GM18870 (cell line): Measurements from ENCODE around the gene RCOR2.

Source experiments
- ATAC-seq: cut with Tn5 transposase; IDR thresholded peaks from one replicate; pipeline ENCODE4 v1.9.1; 2021; ENCODE audit warnings: moderate library complexity; ENCODE audit not compliant: unreplicated experiment

The RCOR2 gene

DNA sequence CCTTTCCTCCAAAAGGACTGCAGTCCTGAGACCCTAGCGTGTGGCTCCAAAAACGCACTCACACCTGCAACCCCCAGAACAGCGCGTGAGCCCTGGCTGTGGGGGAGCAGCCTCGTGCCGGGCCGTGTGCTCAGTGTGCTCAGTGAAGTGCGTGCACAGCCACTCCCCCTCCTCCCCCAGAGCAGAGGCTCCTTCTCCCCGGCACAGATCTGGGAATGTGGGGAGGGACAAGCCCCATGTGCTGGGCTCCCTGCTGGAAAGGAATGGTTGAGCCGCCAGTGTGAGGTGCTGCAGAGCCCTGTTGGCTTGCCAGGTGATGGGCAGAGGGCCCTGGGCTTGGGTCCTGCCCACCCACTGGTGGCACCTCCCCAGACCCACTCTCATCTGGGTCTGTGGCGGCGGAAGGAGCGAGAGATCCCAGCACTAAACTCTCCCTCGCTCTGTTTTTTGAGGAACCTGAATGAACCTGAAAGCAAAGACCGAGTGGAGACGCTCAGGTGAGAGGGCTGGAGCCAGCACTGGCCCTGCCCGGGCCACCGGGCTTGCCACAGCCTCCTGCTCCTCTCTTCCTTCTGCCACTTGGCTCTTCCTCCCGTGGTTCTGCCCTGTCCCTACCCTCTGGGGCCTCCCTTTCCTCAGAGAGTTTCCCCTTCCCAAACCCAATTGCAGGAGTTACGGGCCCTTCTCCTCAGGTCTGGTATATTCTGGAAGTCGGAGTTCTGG, 9.0 kb downstream of the RCOR2 start:
- no peak for ATAC-seq

DNA sequence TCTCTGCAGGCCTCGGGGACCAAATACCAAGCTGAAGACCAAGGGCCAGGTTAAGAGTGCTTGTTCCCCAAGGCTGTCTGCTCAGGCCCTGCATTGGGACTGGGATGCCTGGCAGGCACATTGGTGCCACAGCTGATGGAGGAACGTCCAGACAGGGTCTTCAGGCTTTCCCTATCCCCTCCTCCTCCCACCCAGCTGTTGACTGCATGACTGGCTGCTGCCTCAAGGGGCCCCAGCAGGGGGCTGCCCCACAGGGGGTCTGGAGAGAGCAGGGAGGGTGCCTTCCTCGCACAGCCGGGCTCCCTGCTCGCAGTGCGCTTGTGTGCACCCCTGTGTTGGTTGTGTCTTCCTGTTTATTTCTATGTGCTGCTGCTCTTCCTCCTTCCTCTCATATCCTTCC, 9.9 kb downstream of the RCOR2 start:
- no peak for ATAC-seq

DNA sequence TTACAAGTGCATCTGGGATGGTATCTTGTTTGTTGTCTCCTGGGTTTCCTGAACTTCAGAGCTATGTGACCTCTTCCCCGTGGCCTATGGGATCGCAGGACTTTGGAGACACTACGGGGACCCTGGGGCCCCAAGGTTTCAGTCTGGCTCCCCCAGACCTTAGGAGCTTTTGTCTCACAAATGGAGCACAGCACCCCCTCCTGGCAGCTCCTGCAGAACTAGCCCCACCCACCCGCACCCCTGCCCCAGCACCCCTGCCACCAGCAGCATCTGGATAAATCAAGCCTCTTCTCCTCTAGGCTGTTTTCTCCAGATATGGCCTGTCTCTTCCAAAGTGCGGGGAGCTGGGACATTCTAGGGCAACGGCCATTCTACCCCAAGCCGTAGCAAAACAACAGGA, 10.4 kb downstream of the RCOR2 start:
- ATAC-seq, result no peak

DNA sequence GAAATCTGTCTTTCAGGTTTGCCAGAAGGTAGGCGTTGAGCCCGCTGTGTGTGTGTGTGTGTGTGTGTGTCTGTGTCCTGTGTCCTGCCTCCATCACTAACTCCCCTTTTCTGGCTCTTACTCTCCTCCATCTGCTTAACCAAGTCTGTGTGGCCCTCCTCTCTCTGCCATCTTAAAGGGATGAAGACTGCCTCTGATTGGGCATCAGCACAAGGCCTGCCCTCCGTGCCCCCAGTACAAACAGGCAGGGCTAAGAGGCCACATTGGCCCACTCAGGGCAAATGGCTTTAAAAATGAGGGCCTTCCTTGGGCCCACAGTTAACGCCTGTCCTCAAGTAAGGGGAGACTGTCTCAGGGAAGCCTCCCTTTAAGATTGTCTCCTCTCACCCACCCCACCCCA, 10.9 kb downstream of the RCOR2 start:
- no peak for ATAC-seq

DNA sequence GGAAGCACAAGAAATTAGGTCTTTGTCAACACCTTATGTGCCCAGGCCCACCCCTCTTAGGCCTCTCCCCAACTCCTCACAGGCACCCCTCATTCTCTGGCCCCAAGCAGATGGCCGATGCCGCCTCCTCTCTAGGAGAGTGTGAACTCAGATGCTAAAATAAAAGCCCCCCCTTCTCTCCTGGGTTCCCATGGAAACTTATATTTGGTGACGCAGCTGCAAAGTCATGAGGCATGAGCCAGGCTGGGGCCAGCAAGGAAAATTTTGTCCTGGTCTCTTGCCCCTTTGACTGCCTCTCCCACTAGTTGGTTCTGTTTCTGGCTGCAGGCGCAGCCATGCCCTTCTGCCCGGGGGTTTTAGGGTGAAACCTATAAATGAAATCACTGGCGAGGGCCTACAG, 11.8 kb downstream of the RCOR2 start:
- ATAC-seq, result no peak

DNA sequence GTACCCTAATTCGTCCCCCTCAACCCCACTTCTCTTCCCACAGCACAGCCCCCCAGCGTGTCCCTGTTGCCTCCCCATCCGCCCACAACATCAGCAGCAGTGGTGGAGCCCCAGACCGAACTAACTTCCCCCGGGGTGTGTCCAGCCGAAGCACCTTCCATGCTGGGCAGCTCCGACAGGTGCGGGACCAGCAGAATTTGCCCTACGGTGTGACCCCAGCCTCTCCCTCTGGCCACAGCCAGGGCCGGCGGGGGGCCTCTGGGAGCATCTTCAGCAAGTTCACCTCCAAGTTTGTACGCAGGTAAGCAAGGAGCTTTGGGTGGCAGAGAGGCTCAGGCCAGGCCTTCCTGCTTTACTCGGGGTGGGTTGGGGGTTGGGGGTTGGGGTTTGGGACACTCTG, 12.2 kb downstream of the RCOR2 start:
- ATAC-seq, result no peak

DNA sequence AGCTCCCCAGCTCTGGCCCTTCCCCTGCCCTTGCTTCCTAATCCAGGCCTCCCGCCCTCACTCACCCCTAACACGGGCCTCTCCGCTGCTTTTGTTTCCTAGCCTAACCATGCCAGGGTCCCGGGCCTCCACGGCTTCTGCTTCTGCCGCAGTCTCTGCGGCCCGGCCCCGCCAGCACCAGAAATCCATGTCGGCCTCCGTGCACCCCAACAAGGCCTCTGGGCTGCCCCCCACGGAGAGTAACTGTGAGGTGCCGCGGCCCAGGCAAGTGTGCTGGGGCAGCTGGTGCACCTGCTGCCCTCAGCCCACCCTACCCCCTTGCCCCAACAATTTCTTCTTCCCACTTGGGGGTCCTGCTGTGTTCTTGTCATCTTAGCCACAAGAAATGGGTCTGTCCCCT, 13.1 kb downstream of the RCOR2 start:
- ATAC-seq, result no peak

DNA sequence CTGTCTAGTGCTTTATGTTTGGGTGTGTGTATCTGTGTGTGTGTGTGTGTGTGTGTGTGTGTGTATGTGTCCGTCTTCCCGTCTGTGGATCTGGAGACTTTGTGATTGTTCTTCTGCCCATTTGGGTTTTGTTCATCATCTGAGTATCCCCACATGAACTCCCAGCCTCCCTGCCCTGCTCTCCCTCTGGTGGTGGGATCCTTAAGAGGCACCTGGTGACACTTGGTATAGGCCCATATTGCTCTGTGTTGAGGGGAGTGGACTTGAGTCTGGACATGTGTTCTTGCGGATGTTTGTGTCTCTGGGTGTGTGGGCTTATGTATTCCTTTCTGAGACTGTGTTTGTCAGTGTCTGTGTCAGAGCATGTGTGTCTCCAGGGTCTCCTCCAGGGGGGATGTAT, 15.3 kb downstream of the RCOR2 start:
- no peak for ATAC-seq

DNA sequence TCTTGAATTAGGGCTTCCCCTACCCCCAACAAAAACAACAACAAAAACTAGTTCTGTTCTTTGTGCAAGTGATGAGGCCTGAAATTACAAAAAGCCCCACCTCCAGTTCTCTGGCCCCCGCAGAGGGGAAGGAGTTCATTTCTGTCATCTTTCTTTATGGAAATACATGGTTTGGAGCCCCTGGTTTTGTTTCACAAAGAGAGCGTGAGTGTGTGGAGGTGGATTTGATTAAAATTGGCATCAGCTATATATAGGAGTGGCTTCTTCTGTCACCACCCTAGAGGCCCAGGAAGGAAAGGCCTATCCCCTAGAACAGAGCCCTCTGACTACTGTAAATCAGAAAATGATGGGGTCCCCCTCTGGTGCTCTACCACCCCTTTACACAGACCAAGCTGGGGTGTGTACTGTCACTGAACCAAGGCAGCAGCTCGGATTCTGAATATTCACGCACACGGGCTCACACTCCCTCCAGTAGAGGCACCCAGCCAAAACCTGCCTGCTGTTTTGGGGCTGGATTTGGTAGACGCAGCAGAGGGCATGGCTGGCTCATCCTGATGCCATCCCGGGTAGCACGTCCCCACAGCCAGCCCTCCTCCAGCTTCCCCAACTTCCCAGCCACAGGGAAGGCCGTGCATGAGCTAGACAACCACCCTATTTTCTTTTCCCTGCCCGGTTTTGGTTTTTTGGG, 19.4 kb downstream of the RCOR2 start:
- no peak for ATAC-seq

DNA sequence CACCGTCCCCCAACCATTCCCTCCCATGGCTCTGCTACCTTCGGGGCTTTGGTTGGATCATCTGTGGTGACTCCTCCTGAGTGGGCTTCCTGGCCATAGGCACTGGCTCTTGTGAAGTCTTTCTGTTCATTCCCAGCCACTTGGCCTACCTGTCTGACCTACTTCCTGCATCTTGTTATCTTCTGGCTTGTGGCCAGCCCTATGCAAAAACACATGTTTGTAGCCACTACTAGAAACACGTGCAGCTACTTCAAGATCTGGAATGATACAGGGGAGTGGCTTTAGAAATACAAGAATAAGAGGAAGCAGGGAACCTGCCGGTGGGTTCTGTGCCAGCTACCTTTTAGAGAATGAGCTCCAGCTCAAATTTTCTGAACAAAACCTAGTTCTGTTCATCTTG, 20.9 kb downstream of the RCOR2 start:
- no peak for ATAC-seq

DNA sequence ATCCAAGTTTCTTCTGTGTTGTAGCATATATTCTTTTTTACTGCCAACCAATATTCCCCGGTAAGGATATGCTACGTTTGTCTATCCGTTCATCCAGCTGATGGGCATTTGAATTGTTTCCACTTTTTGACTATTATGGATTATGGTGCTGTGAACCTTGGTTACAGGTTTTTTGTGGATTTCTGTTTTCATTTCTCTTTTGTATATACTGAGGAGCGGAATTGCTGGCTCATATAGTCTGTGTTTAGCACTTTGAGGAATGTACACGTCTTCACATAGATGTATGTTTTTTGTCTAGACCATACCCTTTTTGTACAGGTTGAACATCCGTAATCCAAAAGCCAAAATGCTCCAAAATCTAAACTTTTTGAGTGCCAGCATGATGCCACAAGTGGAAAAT, 23.6 kb downstream of the RCOR2 start:
- ATAC-seq, result no peak

DNA sequence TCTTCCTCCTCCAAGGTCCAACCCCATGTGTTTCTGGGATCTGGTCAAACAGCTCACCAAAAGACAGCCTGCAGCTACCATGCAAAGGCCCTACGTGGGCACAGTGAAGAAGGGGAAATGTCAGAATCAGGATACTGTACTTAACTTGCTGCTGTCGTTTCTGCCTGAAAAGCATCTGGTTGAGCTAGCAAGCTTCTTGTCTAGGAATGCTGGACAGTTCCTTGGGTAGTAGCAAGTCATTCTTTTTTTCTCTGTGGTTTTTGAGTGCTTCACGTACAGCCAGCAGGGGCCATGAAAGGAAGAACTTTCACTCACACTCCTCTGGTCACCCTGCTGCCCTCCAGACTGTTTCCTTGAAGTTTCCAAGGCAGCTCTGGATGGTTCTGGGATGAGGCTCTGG, 24.7 kb downstream of the RCOR2 start:
- ATAC-seq, result no peak

DNA sequence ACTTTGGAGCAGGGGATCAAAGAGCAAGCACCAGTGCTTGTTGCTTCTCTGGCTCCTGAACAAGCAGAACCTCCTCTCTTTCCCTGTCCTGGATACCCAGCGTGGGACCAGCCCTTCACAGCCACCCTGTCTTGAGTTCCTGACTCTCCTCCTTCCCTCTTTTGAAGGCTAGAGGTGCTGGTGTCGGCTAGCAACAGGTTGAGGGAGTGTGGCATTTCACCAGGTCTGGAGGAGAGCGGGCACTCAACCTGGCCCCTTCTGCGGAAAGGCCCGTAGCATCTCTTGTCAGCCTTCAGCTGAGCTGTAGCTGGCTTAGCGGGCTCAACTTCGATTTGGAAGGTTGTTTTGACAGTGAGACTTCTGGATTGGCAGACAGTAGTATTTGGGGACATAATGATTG, 26.6 kb downstream of the RCOR2 start:
- ATAC-seq, result no peak

DNA sequence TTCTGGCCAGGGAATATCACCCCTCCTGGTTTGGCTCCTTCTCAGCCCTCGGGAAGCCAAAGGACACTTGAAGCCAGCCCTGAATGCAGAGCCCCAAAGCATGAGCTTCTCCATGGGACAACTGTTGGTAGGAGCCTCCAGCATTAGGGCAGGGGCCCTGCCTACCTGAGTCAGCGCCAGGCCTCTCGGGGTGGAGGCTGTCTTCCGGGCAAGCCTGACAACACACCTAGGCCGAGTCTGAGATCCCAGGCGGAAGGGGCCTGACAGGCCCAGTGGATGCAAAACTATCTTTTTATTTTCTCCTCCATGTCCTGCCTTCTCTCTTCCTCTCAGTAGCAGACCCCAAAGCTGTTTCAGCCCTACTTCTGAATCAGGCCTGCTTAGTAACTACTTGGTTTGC, 27.6 kb downstream of the RCOR2 start:
- no peak for ATAC-seq

DNA sequence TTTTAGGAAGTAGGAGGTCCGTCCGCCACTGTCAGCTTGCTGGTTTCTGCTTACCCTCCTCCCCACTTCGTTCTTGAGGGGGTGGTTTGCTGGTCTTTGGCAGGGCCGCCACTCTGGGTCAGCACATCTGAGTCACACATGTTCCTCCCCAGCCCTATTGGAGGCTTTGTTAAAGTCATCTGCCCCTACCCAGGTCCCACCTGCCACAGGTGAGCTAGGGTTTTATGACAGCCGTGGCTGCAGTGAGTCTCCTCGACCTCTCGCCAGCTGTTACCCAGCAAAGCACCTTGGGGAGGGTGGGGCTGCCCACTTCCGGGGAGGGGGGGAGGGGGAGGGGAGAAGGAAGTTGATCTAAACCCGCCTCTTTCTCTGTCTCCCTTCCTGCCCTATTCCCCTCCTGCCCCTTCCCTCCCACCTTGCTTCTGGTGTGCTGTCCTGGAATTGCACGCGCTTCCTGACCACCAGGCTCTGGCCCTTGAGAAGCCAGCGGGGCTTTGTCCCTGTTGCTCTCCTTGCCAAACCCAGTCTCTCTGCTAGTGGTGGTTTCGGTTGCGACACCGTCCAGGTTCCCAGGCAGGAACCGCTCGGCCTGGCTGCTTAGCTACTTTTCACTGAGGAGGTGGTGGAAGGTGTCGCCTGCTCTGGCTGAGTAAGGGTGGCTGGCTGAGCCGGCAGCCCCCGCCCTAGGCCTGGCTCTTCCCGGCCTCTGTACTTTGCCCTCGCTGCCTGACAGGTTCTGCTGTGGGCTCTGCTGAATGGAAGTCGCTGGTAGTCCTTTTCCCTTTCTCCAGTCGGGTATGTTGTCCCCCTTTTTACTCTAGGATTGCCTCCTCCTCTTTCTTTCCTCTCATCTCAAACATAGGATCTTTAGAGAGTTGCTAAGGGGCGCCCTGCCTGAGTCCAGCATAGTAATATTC, 28.5 kb downstream of the RCOR2 start:
- ATAC-seq, result no peak

DNA sequence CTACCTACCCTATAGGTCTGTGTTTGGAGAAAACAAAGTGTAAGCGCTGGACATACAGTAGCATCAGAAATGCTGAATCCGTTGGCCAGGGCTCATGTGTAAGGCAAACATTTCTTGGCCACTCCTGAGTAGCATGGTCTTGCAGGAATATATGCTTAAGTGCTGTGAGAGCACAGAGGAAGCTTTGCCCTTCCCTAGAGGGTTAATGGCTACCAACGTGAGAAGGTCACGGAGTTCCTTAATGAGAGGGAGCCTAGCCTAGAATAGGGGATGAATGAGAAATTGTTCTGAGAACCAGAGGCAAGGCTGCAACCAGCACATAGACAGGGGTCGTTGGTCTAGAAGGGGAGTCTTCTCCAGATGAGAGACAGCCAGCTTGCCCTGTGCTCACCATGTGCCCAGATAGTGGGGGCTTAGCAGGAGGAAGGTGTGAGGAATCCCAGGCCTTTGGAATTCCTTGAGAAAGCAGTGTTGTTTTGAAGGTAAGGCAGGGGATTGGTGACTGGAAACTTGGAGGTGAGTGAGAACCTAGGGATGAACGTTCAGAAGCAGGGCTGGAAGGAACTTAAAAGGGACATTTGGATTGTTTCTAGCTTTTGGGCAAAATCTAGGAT, 29.5 kb downstream of the RCOR2 start:
- ATAC-seq, result no peak

DNA sequence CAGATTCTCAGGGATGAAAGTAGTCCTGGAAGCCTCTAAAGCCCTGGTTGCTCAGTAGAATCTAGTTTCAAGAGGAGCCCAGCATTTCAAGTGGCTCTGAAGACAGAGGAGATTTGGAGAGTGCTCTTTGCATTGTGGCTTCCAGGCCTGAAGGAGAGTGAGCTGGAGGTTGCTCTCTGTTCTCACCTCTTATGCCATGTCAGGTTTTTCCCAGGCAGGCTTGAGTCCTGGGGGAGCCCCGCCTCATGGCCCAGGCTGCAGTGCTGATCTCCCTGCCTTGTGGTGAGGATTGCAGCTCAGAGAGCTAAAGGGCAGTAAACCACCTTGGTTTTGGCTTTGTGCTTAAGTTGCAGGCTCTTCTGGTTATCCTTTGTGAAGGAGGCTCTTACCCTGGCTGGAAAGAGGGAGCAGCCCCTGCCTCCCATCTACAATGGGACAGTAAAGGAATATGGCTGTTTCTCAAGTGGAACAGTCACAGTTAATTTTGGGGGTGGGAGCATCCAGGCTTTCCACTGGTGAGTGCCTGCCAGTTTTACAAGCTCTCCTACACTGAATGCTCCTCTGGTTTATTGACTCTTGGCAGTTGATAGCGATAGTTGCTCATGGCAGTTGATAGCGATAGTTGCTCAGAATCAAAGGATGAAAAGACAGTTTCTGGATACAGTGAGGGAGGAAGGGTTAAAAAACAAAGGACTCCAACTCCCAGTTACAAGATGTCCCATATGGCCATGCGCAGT, 32.6 kb downstream of the RCOR2 start:
- no peak for ATAC-seq

DNA sequence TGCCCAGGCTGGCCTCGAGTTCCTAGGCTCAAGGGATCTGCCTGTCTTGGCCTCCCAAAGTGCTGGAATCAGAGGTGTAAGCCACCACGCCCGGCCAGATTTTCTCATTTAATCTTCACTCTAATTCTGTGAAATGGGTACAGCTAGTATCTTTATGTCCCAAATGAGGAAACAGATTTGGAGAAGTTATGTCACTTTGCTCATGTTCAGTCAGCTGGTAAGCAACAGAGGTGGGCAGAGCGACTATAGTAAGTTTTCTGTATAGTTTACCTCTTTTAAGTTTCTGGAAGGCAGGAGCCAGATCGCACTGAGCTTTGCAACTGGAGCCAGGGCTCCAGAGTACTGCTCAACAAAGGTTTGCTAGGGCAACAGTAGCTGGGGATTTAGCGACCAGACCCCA, 33.2 kb downstream of the RCOR2 start:
- ATAC-seq, result no peak

DNA sequence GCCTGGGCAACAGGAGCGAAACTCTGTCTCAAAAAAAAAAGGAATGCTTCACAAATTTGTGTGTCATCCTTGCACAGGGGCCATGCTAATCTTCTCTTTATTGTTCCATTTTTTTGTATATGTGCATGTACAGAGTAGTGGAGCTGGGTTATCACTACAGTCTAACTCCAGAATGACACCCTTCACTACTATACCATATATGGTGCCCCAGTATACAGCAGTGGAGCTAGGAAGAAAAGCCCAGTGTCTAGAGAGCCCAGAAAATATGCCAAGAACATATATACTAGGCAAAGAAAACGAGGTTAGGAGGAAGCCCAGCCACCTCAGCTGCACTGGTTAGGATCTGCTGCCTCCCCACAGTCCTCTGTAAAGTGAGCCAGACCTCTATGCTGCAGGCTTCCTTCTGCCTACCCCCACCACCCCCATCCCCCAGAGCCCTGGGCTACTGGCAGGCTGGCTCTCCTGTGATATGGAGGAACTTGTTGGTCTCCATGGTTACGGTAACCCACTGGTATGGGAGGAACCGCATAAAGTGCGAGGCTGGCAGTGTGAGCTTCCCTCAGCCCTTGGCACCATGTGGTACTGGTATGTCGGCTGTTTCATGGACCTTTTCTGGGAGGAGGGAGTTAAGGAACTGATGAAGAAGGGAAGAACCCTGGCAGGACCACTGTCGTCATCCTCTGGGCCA, 34.3 kb downstream of the RCOR2 start:
- no peak for ATAC-seq

DNA sequence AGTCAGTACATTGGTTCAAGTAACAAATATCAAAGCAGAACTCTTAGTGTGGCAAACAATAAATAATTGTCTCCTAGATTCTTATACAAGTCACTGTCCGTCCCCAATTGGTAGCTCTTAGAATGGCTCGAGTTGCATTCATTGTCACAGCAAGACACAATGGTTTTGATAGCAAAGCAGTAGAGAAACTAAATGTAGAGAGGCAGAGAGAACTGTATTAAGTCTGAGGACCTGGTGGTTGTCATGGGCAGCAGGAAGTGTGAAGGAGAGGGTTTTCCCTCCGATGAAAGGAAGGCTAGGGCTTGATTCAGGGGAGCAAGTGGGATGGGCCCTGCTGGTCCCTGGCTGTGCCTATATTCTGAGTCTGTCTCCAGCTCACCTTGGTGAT, 36.6 kb downstream of the RCOR2 start:
- no peak for ATAC-seq
